ENCODE measurements around the gene NCKAP5.
"Not testable (repeated sequence)": the region's sequence is repeated elsewhere in the genome, so short reads cannot be mapped to it uniquely, and the experiment has no call there.

The NCKAP5 gene

GRCh38 chr2:133525090-133525489 is 43.2 kb downstream of the NCKAP5 start:
- in situ Hi-C loops (cut with MboI; ENCODE audit: low sequenced_read_pairs) = no loop called here

GRCh38 chr2:133523406-133523805 is 44.9 kb downstream of the NCKAP5 start:
- in situ Hi-C loops (cut with MboI; ENCODE audit: low sequenced_read_pairs) = no loop called here

- in situ Hi-C loops (cut with MboI; ENCODE audit: low sequenced_read_pairs) = no loop called here
Observed at GRCh38 chr2:133522204-133522603, 46.1 kb downstream of the NCKAP5 start.

- in situ Hi-C loops (cut with MboI; ENCODE audit: low sequenced_read_pairs) = no loop called here
Observed at GRCh38 chr2:133521146-133521745, 47.0 kb downstream of the NCKAP5 start.

- in situ Hi-C loops (cut with MboI; ENCODE audit: low sequenced_read_pairs) = not testable (repeated sequence)
Observed at GRCh38 chr2:133519677-133520076, 48.6 kb downstream of the NCKAP5 start.

- in situ Hi-C loops (cut with MboI; ENCODE audit: low sequenced_read_pairs) = no loop called here
Observed at GRCh38 chr2:133518700-133519344, 49.4 kb downstream of the NCKAP5 start.

- in situ Hi-C loops (cut with MboI; ENCODE audit: low sequenced_read_pairs) = no loop called here
Observed at GRCh38 chr2:133517876-133518275, 50.4 kb downstream of the NCKAP5 start.

- in situ Hi-C loops (cut with MboI; ENCODE audit: low sequenced_read_pairs) = no loop called here
Observed at GRCh38 chr2:133516405-133517026, 51.7 kb downstream of the NCKAP5 start.

GRCh38 chr2:133515271-133515670 is 53.0 kb downstream of the NCKAP5 start:
- in situ Hi-C loops (cut with MboI; ENCODE audit: low sequenced_read_pairs) = no loop called here

GRCh38 chr2:133513893-133514292 is 54.4 kb downstream of the NCKAP5 start:
- in situ Hi-C loops (cut with MboI; ENCODE audit: low sequenced_read_pairs) = no loop called here

- in situ Hi-C loops (cut with MboI; ENCODE audit: low sequenced_read_pairs) = no loop called here
Observed at GRCh38 chr2:133512121-133512520, 56.1 kb downstream of the NCKAP5 start.

GRCh38 chr2:133511679-133512078 is 56.6 kb downstream of the NCKAP5 start:
- in situ Hi-C loops (cut with MboI; ENCODE audit: low sequenced_read_pairs) = no loop called here

- in situ Hi-C loops (cut with MboI; ENCODE audit: low sequenced_read_pairs) = no loop called here
Observed at GRCh38 chr2:133509777-133510176, 58.5 kb downstream of the NCKAP5 start.

- in situ Hi-C loops (cut with MboI; ENCODE audit: low sequenced_read_pairs) = no loop called here
Observed at GRCh38 chr2:133508546-133509165, 59.6 kb downstream of the NCKAP5 start.

GRCh38 chr2:133506996-133507395 is 61.3 kb downstream of the NCKAP5 start:
- in situ Hi-C loops (cut with MboI; ENCODE audit: low sequenced_read_pairs) = no loop called here

- in situ Hi-C loops (cut with MboI; ENCODE audit: low sequenced_read_pairs) = no loop called here
Observed at GRCh38 chr2:133504566-133505505, 63.4 kb downstream of the NCKAP5 start.

- in situ Hi-C loops (cut with MboI; ENCODE audit: low sequenced_read_pairs) = no loop called here
Observed at GRCh38 chr2:133503927-133504326, 64.3 kb downstream of the NCKAP5 start.

GRCh38 chr2:133503323-133503722 is 64.9 kb downstream of the NCKAP5 start:
- in situ Hi-C loops (cut with MboI; ENCODE audit: low sequenced_read_pairs) = no loop called here

- in situ Hi-C loops (cut with MboI; ENCODE audit: low sequenced_read_pairs) = no loop called here
Observed at GRCh38 chr2:133502678-133503077, 65.6 kb downstream of the NCKAP5 start.

- in situ Hi-C loops (cut with MboI; ENCODE audit: low sequenced_read_pairs) = no loop called here
Observed at GRCh38 chr2:133500917-133501316, 67.3 kb downstream of the NCKAP5 start.
